Right renal cortex interstitium (tissue), 3 donors: ENCODE data around the gene LRRC74A. TPM values are rescaled to one million over a fixed set of nuclear protein-coding genes. Genes with fewer than 3 reads are reported as not detected.
"Not testable (repeated sequence)": the region's sequence is repeated elsewhere in the genome, so short reads cannot be mapped to it uniquely, and the experiment has no call there.

Experiments used
- DNase-seq, 3 donors: peaks; one replicate each; pipeline ENCODE4 v3.0.0-alpha.2; 2013; ENCODE audit warnings: low read depth in 3 of 3, low spot score in 2 of 3
- polyA plus RNA-seq, 3 donors: library from polyadenylated mRNA; unstranded; fragments of 120-200 nt; gene quantifications; one replicate each; pipeline ENCODE4 v1.2.1, GENCODE V29; 2013; ENCODE audit not compliant: insufficient read length in 3 of 3

LRRC74A gene
- polyA plus RNA-seq, 3 donors, result not detected

DNA sequence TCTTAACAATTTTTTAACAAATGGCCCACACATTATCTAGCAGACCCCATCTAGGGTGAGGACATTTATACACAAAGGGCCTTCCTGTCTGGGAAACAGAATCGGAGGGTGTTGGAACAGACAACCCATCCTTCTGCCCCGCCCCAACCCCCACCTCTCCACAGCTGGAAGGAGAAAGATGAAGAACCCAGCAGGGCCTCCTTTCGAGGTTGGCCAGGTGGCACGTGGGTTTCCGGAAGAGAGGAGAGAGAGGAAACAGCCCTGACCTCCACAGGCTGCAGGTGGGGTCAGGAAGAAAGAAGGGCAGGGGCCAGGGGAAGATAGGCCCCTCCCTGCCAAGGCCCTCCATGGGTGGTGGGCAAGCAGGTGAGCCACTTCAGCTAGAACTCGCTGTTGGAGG lies 57.2 kb downstream of the LRRC74A start:
- DNase-seq, result no peak

- DNase-seq, result no peak
Observed at GRCh38 chr14:76884394-76884793, 58.2 kb downstream of the LRRC74A start.

DNA sequence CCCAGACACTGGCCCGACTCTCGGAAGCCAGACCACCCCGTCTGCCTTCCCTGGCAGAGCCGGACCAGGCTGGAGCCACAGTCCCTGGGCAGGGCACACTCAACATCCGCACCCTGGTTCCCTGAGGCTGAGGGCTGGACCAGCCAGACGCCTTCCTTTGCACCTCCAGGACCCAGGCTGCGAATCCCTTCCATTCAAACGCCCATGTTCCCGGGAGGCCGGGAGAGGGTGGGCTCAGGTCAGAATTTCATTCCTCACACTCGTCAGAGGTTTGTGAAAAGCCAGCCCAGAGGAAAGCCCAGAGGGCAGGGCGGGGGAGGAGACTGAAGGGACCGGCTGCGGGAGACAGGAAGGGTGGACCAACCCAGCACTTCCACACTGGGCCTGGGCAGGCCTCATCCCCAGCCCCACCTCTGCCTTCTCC lies 58.7 kb downstream of the LRRC74A start:
- DNase-seq, result no peak

DNA sequence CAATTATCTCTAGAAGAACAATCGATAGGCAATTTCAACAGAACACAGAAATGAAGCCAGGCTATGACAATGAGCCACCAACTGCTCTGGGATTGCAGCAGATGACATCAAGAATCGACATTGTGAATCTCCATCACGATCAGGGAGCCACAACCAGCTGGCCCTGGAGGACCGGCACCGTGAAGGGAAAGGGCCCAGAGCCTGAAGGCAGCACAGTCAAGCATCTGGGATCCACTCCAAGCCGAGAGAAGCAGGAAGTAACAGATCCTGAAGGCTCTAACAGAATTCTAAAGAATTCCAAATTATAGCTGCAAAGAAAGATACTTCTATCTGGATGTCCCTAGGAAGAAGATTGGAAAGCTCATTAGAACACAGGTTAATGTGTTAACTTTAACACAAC lies 61.0 kb downstream of the LRRC74A start:
- DNase-seq, result no peak

DNA sequence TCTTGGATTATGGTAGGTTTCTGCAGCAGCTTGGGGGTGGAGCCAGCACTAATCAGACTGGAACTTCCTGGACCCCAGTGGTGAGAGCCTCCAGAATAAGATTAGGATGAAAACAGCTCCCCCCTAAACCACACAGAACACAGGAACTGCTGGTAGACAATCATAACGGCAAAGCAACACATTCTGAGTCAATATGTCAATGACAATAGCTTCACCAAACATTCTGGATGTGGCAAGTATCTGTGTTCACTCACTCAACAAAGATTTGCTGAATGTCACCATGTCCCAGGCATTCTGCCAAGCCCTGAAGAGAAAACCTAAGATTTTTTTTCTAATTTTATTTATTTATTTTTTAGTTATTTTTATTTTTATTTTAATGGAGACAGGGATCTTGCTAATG lies 65.2 kb downstream of the LRRC74A start:
- no peak for DNase-seq

DNA sequence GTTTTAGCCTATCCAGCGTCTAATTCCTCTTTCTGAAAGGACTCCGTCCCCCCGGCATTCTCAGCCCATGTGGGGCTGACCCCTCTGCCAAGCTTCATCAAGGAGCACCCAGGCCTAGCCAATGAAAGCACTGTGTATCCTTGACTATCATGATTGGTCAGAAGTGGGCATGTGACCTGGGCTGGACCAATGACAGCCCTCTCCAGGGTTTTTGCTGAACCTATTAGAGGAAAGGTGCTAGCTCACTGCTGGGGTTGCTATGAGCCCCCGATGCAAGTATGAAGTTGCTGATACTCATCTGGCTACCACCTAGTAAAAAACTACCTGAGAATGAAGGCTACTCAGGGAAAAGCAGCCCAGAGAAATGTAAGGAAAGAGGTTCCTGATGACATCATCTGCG lies 68.1 kb downstream of the LRRC74A start:
- DNase-seq, result no peak

GRCh38 chr14:76898006-76898405 lies 71.8 kb downstream of the LRRC74A start:
- DNase-seq, result not testable (repeated sequence)

DNA sequence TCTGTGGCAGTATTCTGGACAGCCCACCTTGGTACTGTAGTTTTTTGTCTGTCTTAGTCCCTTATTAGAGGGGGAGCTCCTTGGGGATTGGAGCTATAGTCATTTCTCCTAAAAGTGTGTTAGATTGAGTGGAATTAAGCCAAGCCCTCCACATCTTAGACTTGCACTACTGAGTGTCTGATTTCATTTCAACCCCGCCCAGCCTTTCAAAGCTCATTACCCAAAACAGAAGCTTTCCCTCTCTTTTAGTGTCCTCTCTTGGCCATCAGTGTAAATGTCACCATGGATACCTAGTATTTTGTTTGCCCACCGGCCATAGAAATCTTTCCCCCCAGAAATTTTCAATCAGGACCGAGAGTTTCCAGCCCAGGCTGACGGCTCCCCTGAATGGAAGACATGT lies 74.5 kb downstream of the LRRC74A start:
- no peak for DNase-seq

GRCh38 chr14:76901171-76902055 lies 75.2 kb downstream of the LRRC74A start:
- no peak for DNase-seq

GRCh38 chr14:76902591-76902990 lies 76.4 kb downstream of the LRRC74A start:
- no peak for DNase-seq

DNA sequence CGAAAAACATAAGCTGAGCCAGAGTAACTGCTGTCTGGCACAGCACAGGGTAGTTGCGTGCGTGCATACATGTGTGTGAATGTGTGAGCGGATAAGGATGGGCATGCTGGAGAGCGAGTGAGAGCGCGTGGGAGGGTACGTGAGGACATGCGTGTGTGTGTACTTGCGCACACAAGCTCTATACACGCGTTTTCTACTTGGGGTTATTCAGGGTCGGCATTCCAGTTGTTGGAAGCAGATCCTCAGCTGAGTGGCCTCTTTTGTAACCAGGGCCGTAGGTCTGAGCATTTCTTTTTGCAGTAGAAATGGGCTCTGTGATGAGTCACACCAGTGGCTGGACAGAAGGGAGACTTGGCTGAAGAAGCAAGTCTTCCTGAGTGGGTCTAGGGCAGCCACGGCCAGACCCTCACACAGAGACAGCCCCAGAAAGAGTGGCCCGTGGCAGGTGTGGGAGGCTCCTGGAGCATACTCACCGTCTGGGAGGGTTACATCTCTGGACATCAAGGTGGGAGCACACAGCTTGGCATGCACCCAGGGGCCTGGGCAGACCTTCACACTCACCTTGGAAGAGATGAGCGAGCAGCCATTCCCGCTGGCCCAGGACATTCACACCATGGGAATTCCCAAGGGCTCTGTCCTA lies 78.0 kb downstream of the LRRC74A start:
- no peak for DNase-seq

DNA sequence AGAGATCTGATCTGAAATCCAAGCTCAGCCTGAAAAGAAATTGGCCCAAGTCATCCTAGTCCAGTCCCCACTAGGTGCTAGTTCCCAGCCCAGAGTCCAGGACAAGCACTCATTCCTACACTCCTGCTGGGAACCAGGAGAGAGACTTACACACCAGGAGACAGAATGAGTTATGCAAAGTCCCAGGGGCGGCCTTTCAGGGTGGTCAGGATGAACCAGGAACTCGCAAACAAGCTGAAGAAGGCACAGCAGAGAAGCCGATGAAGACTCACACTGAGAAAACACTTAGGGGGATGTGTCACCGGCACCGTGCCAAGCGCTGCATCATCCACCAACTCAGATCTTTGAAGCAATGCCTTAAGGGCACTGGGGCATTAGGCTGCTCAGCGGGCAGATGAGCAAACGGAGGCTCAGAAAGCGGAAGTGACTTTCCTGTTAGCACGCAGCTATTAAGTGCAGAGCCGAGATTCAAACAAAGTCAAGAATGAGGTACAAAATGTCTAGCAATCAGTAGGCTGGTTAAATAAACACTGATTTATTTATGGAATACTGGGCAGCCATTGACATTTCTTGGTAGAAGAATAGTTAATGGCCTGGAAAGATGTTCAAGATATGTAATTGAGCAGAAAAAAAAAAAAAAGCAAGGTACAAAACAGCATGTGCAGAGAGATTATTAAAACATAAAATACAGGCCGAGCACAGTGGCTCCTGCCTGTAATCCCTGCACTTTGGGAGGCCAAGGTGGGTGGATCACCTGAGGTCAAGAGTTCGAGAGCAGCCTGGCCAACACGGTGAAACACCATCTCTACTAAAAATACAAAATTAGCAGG lies 78.7 kb downstream of the LRRC74A start:
- DNase-seq, result no peak

DNA sequence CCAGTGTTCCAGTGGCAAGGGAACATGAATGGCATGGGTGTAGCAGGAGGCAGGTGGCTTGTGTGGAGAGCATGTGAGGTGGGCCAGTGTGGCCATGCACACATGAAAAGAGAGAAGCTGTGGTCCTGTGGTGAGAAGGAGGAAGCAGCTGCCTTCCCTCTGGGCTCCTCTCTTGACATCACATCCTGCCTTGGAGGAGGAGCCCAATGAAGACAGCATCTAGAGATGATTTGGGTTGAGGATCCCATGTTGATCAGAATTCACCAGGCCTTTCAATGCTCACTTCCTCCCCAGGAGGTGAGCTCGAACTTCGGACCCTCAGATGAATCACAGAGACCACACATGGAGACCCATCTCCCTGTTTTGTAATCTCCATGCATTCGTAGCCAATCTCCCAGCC lies 82.6 kb downstream of the LRRC74A start:
- DNase-seq, result no peak

GRCh38 chr14:76909266-76909665 lies 83.1 kb downstream of the LRRC74A start:
- DNase-seq, result no peak

- no peak for DNase-seq
Observed at GRCh38 chr14:76910371-76910890, 84.2 kb downstream of the LRRC74A start.

DNA sequence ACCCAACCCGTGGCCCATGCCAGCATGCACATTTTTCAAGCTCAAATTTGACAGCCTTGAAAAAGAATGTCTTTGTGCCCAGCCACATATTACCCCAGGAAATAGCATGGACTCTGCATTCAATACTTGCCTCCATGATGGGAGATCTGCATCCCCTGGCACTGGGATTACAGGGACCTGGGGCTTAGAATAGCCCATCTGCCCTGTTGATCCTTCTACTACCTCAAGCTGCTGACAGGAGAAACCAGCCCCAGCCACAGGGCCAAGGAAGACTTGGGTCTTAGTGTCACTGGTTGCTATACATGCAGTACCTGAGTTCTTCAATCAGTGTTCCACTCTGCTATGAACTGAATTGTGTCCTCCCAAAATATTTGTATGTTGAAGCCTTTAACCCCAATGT lies 85.3 kb downstream of the LRRC74A start:
- no peak for DNase-seq

GRCh38 chr14:76914533-76915081 lies 88.4 kb downstream of the LRRC74A start:
- DNase-seq, result not testable (repeated sequence)

GRCh38 chr14:76916040-76916715 lies 90.0 kb downstream of the LRRC74A start:
- DNase-seq, result no peak

- no peak for DNase-seq
Observed at GRCh38 chr14:76917158-76917596, 91.0 kb downstream of the LRRC74A start.

DNA sequence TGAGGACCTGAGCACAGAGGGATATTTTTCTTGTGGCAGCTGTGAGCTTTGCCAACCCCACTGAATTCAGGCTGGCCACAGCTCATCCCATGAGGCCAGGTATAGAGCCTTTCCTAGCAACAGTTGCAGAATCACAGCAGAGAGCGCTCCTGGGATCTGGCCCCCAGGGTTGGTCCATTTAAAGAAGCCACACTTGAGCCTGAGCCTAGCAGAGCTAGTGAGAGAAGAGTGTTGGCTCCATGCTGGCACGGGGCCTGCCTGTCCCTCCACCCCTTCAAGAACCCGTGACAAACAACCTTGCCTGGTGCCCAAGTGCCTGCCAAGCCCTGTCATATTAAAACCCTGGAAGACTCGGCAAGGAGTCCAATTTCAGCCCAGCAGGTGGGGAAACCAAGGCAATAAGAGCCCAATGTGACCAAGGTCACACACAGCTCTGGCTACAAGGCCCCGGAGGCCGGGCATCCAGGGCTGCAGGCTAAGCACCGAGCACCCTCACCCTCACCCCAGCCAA lies 91.6 kb downstream of the LRRC74A start:
- DNase-seq, result no peak
